HEK293 (cell line): Measurements from ENCODE around the gene SCAMP2.

ENCODE experiments used
- CTCF ChIP-seq: fragments of 450-650 bp; formaldehyde crosslinking; IDR thresholded peaks from 2 replicates; pipeline ENCODE4 v1.5.1; 2016; ENCODE audit warnings: missing biosample characterization, missing genetic modification characterization
- ZNF76 ChIP-seq: fragments of 450-650 bp; formaldehyde crosslinking; IDR thresholded peaks from 2 replicates; pipeline ENCODE4; 2016; ENCODE audit warnings: low read depth, missing biosample characterization, missing genetic modification characterization, borderline replicate concordance

GRCh38 chr15:74895830-74896229 is 22.7 kb upstream of the SCAMP2 start:
- TF ChIP-seq CTCF (tag by site-specific recombination) = no peak
- no peak for TF ChIP-seq ZNF76
